IMR-90 (cell line): ENCODE measurements around the gene PRPS1L1. TPM values are rescaled to one million over a fixed set of nuclear protein-coding genes. Genes with fewer than 3 reads are reported as not detected.

ENCODE experiments used
- ATAC-seq: fragments of 200-7000 bp; cut with Tn5 transposase; 2 replicates; pipeline ENCODE4 v1.9.1; 2020; ENCODE audit warnings: low read depth, mild to moderate bottlenecking, moderate library complexity
- BruUV-seq: library from RNA; stranded (reverse); fragments of 400-500 nt; replicated peaks from 2 replicates; lab custom pipeline; 2021; lab: Mats Ljungman, UMichigan
- CTCF ChIA-PET: fragments of 300-600 bp; formaldehyde crosslinking; extraction: SDS; loops from one replicate; lab custom pipeline; 2021; ENCODE audit warnings: antibody characterized with exemption; lab: Yijun Ruan, JAX
- POLR2A ChIA-PET: fragments of 300-600 bp; sonication (Branson Sonifier 250); formaldehyde crosslinking; loops from one replicate; lab custom pipeline; 2022; ENCODE audit warnings: antibody characterized with exemption; ENCODE audit not compliant: unreplicated experiment; lab: Charles Lee
- DNase-seq: peaks from one replicate; pipeline ENCODE4 v3.0.0; 2013
- H2AFZ ChIP-seq: replicated peaks from 2 replicates; pipeline ENCODE3; 2013; ENCODE audit warnings: low read length, mild to moderate bottlenecking; ENCODE audit not compliant: poor library complexity
- H2AK5ac ChIP-seq: 2 replicates; pipeline ENCODE4 v1.6.1; 2013; ENCODE audit warnings: low read depth, low read length, inconsistent platforms
- H2AK9ac ChIP-seq: replicated peaks from 2 replicates; pipeline ENCODE3; 2013; ENCODE audit warnings: mild to moderate bottlenecking, low read depth, low read length, moderate library complexity; ENCODE audit not compliant: poor library complexity
- H2BK120ac ChIP-seq: 2 replicates; pipeline ENCODE4 v1.6.1; 2013; ENCODE audit warnings: low read depth, low read length, inconsistent platforms
- H2BK15ac ChIP-seq: 3 replicates; pipeline ENCODE4 v1.6.1; 2013; ENCODE audit warnings: low read depth, low read length, inconsistent platforms
- H2BK20ac ChIP-seq: 2 replicates; pipeline ENCODE4 v1.6.1; 2013; ENCODE audit warnings: low read depth, mild to moderate bottlenecking, inconsistent platforms, low read length, moderate library complexity
- H2BK5ac ChIP-seq: 2 replicates; pipeline ENCODE4 v1.6.1; 2013; ENCODE audit warnings: mild to moderate bottlenecking, low read depth, low read length, inconsistent platforms; ENCODE audit not compliant: poor library complexity, severe bottlenecking
- H3K14ac ChIP-seq: replicated peaks from 2 replicates; pipeline ENCODE4 v1.6.1; 2013; ENCODE audit warnings: low read depth, low read length, inconsistent platforms
- H3K18ac ChIP-seq: 2 replicates; pipeline ENCODE4 v1.6.1; 2013; ENCODE audit warnings: low read depth, low read length, control low read depth
- H3K23ac ChIP-seq: 2 replicates; pipeline ENCODE4 v1.6.1; 2013; ENCODE audit warnings: low read depth, low read length, inconsistent platforms
- H3K27ac ChIP-seq: 2 replicates; pipeline ENCODE4 v1.5.1; 2013; ENCODE audit warnings: mild to moderate bottlenecking, control low read depth, low read length; ENCODE audit not compliant: insufficient read depth
- H3K27me3 ChIP-seq: 2 replicates; pipeline ENCODE4 v1.6.1; 2013; ENCODE audit warnings: low read length; ENCODE audit not compliant: control insufficient read depth, insufficient read depth
- H3K36me3 ChIP-seq: 2 replicates; pipeline ENCODE4 v1.6.1; 2013; ENCODE audit warnings: low read length, mixed read lengths; ENCODE audit not compliant: control insufficient read depth, insufficient read depth
- H3K4ac ChIP-seq: 2 replicates; pipeline ENCODE4 v1.6.1; 2013; ENCODE audit warnings: low read depth, low read length, inconsistent platforms
- H3K4me1 ChIP-seq: 2 replicates; pipeline ENCODE4 v1.6.1; 2013; ENCODE audit warnings: low read length, mixed read lengths; ENCODE audit not compliant: control insufficient read depth, insufficient read depth
- H3K4me2 ChIP-seq: 2 replicates; pipeline ENCODE4 v1.6.1; 2013; ENCODE audit warnings: low read depth, mild to moderate bottlenecking, control low read depth, low read length, moderate library complexity
- H3K4me3 ChIP-seq: 2 replicates; pipeline ENCODE4 v1.5.1; 2013; ENCODE audit warnings: low read depth, mild to moderate bottlenecking, control low read depth, low read length, moderate library complexity; ENCODE audit not compliant: insufficient read depth
- H3K56ac ChIP-seq: 2 replicates; pipeline ENCODE4 v1.6.1; 2013; ENCODE audit warnings: low read length, inconsistent platforms; ENCODE audit not compliant: insufficient read depth; ENCODE audit errors: extremely low read depth
- H3K79me1 ChIP-seq, 2 experiments: 2 replicates each; pipeline ENCODE4 v1.6.1; 2013; ENCODE audit warnings: low read length in 2 of 2, inconsistent platforms in 1 of 2, low read depth in 1 of 2
- H3K9ac ChIP-seq: 2 replicates; pipeline ENCODE4 v1.6.1; 2013; ENCODE audit warnings: low read depth, low read length, control low read depth
- H3K9me1 ChIP-seq: 2 replicates; pipeline ENCODE4 v1.6.1; 2013; ENCODE audit warnings: low read length, inconsistent platforms; ENCODE audit not compliant: insufficient read depth
- H3K9me3 ChIP-seq: 2 replicates; pipeline ENCODE4 v1.6.1; 2013; ENCODE audit warnings: low read length; ENCODE audit not compliant: control insufficient read depth, insufficient read depth
- H4K20me1 ChIP-seq: 2 replicates; pipeline ENCODE4 v1.6.1; 2013; ENCODE audit warnings: low read length, inconsistent platforms; ENCODE audit not compliant: insufficient read depth
- H4K5ac ChIP-seq: 2 replicates; pipeline ENCODE4 v1.6.1; 2013; ENCODE audit warnings: mild to moderate bottlenecking, low read depth, low read length, control low read depth
- H4K8ac ChIP-seq, 2 experiments: 2 replicates each; pipeline ENCODE4 v1.6.1; 2013; ENCODE audit warnings: low read depth in 2 of 2, low read length in 2 of 2, control low read depth in 1 of 2, inconsistent platforms in 1 of 2
- H4K91ac ChIP-seq: 2 replicates; pipeline ENCODE4 v1.6.1; 2013; ENCODE audit warnings: low read depth, low read length, inconsistent platforms; ENCODE audit not compliant: insufficient read depth
- BHLHE40 ChIP-seq: fragments of 150-350 bp; IDR thresholded peaks from 2 replicates; pipeline ENCODE4 v1.6.1; 2016; ENCODE audit warnings: mild to moderate bottlenecking, low read depth, low read length
- CHD1 ChIP-seq: IDR thresholded peaks from 2 replicates; pipeline ENCODE4 v1.6.1; 2012; ENCODE audit warnings: low read depth, low read length, improper control_type of control experiment
- MXI1 ChIP-seq: IDR thresholded peaks from 2 replicates; pipeline ENCODE4 v1.6.1; 2012; ENCODE audit warnings: low read depth, mild to moderate bottlenecking, low read length, moderate library complexity, borderline replicate concordance
- NFE2L2 ChIP-seq: fragments of 150-350 bp; IDR thresholded peaks from 2 replicates; pipeline ENCODE4 v1.6.1; 2016; ENCODE audit warnings: low read depth, mild to moderate bottlenecking, low read length
- POLR2A ChIP-seq: IDR thresholded peaks from 2 replicates; pipeline ENCODE4 v1.6.1; 2012; ENCODE audit warnings: mild to moderate bottlenecking, low read depth, low read length
- RCOR1 ChIP-seq: IDR thresholded peaks from 2 replicates; pipeline ENCODE4 v1.6.1; 2012; ENCODE audit warnings: mild to moderate bottlenecking, low read length, improper control_type of control experiment; ENCODE audit not compliant: insufficient replicate concordance
- RFX5 ChIP-seq: IDR thresholded peaks from 2 replicates; pipeline ENCODE4 v1.8.0; 2012; ENCODE audit warnings: low read depth, mild to moderate bottlenecking, low read length, moderate library complexity
- SMC3 ChIP-seq: fragments of 150-350 bp; IDR thresholded peaks from 2 replicates; pipeline ENCODE4 v1.6.1; 2016; ENCODE audit warnings: low read depth, mild to moderate bottlenecking, antibody characterized with exemption, low read length, moderate library complexity
- WGBS, 2 experiments: methylation state at CpG; one replicate each; pipeline versions ENCODE4 v1.1.5 to v1.1.7; 2013; ENCODE audit warnings: missing lambda C conversion rate in 2 of 2; ENCODE audit not compliant: insufficient read length in 1 of 2; ENCODE audit errors: extremely low coverage in 2 of 2; 5-methylcytosine and 5-hydroxymethylcytosine counted together
- dilution Hi-C: fragments of 300-500 bp; cut with HindIII; formaldehyde crosslinking; loops from one replicate; pipeline ENCODE4 v1.14.3; 2018; ENCODE audit warnings: low sequenced_read_pairs; ENCODE audit not compliant: unreplicated experiment
- in situ Hi-C: fragments of 300-500 bp; cut with MboI; formaldehyde crosslinking; loops from 3 replicates; pipeline ENCODE4 v1.14.3; 2019; ENCODE audit warnings: low sequenced_read_pairs, inconsistent platforms, mixed read lengths
- intact Hi-C: fragments of 100-400 bp; cut with micrococcal nuclease; formaldehyde crosslinking; loops from 2 replicates; pipeline ENCODE4 v1.10.0; 2022
- polyA plus RNA-seq, 3 experiments: library from polyadenylated mRNA; depleted of rRNA; stranded (reverse); fragments of >200 nt; gene quantifications; 2 replicates each; pipeline ENCODE4 v1.2.3, GENCODE V29; 2012; ENCODE audit warnings: low replicate concordance in 1 of 3
- total RNA-seq: library from RNA; depleted of rRNA; stranded (reverse); fragments of >200 nt; gene quantifications from 2 replicates; pipeline ENCODE4 v1.2.3, GENCODE V29; 2012

Gene PRPS1L1
- total and polyA plus RNA-seq, 2 of the 4 experiments (the other 2 are of a cell fraction): not detected

DNA sequence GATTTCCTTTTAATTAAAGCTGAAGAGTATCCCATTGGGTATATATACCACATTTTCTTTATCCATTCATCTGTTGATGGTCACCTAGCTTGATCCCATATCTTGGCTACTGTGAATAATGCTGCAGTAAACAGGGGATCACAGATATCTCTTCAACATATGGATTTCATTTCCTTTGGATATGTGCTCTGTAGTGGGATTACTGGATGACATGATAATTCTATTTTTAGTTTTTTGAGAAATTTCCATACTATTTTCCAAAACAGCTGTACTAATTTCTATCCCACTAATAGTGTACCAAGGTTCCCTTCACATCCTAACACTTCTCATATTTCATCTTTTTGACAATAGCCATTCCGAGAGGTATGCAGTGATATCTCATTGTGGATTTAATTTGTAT is 48.8 kb upstream of the PRPS1L1 start:
- H3K18ac ChIP-seq: no peak overlapping the region
- TF ChIP-seq CHD1: no peak
- TF ChIP-seq BHLHE40: no peak
- no peak for TF ChIP-seq MXI1
- no peak for TF ChIP-seq POLR2A
- no peak for TF ChIP-seq RFX5
- no peak for TF ChIP-seq SMC3
- TF ChIP-seq NFE2L2: no peak
- TF ChIP-seq RCOR1: no peak

More for the DNA sequence above, 48.8 kb upstream of the PRPS1L1 start:
- Histone ChIP-seq H4K91ac (no peak overlapping the region), H3K79me1 (no peaks in the 10 kb centered on the region), H3K4me1 (no peaks in the 10 kb centered on the region), H2AK5ac (no peak overlapping the region), H3K9ac (no peak overlapping the region), H3K36me3 (no peaks in the 10 kb centered on the region), H3K9me1 (no peaks in the 10 kb centered on the region), H3K56ac (no peak overlapping the region), H2AFZ (no peak overlapping the region), H2BK120ac (no peak overlapping the region), H3K4me3 (no peak overlapping the region), H3K4me2 (no peak overlapping the region), H3K14ac (no peak overlapping the region), H2BK5ac (no peak overlapping the region), H4K8ac (no peak overlapping the region), H3K23ac (no peak overlapping the region), H2BK20ac (no peak overlapping the region), H3K27ac (no peak overlapping the region), H3K4ac (no peak overlapping the region), H4K20me1 (no peaks in the 10 kb centered on the region), H3K9me3 (no peaks in the 10 kb centered on the region), H4K5ac (no peak overlapping the region), H2AK9ac (no peak overlapping the region), H3K27me3 (no peaks in the 10 kb centered on the region), H2BK15ac (no peak overlapping the region)
- WGBS, 2 experiments: no CpG with 5 or more reads among the region's 1 CpG
- dilution Hi-C loops (no loop called here), intact Hi-C loops (no loop called here), in situ Hi-C loops (no loop called here)
- POLR2A ChIA-PET: no interaction called here
- DNase-seq (no peak), ATAC-seq (no peak)
- CTCF ChIA-PET: no interaction called here
- no TSS peak for BruUV-seq
